Measurements from ENCODE around the gene PRR5L.
"Not testable (repeated sequence)": the region's sequence is repeated elsewhere in the genome, so short reads cannot be mapped to it uniquely, and the experiment has no call there.

Gene PRR5L

DNA sequence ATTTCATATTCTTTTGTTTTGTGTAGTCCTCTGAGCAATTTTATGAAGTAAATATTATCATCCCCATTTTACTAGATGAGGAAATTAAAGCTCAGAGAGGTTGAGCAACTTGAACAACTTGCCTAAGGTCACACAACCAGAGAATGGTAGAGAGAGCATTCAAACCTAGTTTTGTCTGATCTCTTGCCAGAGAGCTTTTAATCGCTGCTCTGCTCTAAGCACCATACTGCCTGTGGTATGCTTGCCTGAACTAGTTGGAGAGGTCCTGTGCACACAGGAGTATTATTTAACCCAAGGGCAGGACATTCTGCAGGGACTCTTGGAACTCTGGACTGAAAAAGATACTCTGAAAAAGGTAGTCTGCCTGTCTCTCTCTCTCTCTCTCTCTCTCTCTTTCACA lies 175.5 kb downstream of the PRR5L start:
- no peak for DNase-seq (ENCODE audit: extremely low spot score, insufficient read length, low read depth)
- no peak for FAIRE-seq

DNA sequence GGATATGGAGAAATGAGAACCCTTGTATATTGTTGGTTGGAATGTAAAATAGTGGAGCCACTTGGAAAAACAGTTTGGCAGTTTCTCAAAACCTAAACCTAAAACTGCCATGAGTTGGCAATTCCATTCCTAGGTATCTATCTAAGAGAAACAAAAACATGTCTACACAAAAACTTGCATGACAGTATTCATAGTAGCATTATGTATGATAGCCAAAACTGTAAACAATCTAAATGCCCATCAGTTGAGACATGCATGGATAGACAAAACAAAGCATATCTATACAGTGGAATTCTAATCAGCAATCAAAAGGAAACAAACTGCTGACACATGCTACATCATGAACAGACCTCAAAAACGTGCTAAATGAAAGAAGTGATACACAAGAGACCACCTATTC lies 179.1 kb downstream of the PRR5L start:
- no peak for DNase-seq (ENCODE audit: extremely low spot score, insufficient read length, low read depth)
- no peak for FAIRE-seq

DNA sequence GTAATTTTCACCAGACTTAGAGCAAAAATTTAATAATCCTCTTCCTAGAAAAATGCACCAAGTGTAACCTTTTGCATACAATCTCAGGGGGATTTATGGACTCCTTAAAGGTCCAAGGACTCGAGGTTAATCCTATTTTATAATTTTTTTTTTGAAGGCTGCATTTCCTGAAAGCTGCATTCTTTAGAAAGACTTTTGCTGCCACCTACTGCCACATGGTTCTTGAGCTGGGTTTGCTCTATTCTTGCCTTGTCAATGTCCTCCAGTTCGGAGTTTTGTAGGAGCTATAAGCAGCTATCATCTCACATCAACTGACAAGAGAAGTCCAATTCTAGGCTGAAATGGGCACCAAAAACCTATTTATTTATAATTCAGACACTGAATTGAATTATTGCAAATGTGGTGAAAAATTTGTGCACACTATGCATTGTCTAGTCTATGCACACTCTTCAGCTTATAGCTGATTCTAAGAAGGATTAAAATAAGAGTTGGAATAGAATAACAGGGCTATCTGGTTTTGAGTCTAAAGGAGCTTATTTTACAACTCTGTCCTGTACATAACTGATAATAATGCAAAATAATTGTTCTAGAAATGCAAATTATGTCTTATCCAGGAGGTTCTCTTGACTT lies 182.7 kb downstream of the PRR5L start:
- DNase-seq (ENCODE audit: extremely low spot score, insufficient read length, low read depth) = no peak

DNA sequence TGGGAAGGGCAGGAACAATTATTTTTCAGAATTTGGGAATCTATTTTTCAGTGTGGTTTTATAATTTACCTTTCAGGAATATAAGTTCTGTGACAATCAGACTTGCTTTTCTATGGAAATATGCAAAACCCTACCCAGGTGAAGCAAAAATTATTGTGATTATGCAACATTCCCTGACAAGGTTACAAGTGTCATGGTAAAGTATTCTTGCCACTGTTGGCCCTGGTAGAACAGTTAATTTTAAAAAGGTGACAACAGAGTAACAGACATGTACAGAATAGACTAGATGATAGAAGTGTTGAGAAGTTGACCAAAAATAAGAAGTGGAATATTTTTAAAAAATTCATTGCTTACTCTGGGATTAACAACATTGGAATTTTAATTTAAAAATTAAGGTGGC lies 184.7 kb downstream of the PRR5L start:
- DNase-seq (ENCODE audit: extremely low spot score, insufficient read length, low read depth) (no peak), FAIRE-seq (no peak)

More for the DNA sequence above, 182.7 kb downstream of the PRR5L start:
- no peak for FAIRE-seq

DNA sequence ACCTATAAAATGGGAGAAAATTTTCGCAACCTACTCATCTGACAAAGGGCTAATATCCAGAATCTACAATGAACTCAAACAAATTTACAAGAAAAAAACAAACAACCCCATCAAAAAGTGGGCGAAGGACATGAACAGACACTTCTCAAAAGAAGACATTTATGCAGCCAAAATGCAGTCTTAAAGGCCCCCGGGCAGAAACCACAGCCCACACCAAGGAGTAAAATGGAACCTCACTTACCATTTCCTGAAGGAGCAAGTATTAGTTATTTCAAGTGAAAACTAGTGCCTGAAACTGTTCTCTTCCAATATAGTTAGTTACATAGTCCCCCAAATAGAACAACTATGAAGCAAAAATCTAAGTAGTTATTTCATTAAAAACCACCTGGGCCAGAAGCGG lies 187.0 kb downstream of the PRR5L start:
- not testable (repeated sequence) for FAIRE-seq; DNase-seq (ENCODE audit: extremely low spot score, insufficient read length, low read depth)

DNA sequence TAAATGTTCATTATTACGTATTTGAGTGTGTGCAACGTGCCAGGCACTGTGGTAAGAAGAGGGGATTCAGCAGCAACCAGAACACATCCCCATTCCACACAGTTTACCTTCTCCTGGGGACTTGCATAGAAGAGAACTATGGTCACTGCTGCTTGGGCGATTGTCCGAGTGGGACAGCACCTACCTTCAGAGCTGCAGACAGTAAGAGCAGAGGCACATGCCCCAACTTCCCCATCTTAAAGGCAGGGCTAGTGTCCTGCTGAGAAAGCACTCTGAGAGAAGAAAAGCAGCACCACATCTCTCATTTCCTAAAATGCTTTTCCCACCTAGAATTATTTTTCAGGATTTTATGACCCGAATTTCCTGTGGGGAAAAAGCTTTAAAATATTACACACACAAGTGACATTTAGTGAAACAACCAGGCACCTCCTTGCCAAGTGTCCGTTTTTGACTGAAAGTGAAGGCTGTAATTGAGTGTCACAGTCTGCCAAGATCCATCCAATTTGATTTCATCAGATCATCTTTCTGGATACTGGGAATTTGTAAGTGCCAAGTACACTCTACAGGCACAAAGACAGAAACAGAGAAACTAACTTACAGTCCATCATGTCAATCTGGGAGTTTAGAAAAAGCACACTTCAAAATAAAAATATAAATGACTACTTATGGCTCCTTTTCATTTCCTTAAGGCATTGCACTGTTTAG lies 189.4 kb downstream of the PRR5L start:
- FAIRE-seq (no peak), DNase-seq (ENCODE audit: extremely low spot score, insufficient read length, low read depth) (no peak)

DNA sequence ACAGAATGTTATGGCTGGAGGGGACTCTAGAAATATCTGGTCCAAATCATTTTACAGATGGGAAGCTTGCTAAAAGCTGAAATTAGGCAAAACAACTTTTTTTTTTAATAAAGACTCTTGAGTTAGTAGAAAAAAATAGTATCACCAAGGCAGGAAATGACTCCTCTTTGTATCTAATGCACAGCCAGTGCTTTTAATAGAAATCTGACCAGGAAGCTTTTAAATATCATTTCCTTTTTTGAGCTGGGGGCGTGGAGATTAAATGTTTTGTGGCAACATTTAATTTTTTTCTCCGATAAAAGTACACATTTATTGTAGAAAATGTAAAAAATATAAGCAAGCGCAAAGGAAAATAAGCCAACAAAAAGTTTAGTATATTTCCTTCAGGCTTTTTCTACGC lies 191.5 kb downstream of the PRR5L start:
- FAIRE-seq = no peak
- DNase-seq (ENCODE audit: extremely low spot score, insufficient read length, low read depth) = no peak

DNA sequence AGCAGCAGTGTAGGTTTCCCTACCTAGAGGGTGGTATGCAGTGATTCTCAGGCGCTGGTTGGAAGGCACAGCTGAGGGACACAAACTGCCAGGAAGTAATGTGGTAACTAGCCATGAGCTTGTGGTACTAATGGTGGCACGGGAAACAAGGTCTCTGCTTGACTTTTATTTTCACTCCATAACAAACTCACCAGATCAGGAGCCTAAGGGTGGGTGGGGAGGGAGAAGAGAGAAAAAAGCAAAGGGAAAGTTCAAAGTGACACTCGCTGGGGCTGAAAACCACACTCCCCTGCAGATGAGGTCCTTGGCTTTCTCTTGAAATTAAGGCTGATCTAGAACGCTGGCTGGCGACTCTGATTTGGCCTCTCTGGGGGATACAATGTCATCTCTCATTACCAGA lies 192.0 kb downstream of the PRR5L start:
- DNase-seq (ENCODE audit: extremely low spot score, insufficient read length, low read depth) (no peak), FAIRE-seq (no peak)

DNA sequence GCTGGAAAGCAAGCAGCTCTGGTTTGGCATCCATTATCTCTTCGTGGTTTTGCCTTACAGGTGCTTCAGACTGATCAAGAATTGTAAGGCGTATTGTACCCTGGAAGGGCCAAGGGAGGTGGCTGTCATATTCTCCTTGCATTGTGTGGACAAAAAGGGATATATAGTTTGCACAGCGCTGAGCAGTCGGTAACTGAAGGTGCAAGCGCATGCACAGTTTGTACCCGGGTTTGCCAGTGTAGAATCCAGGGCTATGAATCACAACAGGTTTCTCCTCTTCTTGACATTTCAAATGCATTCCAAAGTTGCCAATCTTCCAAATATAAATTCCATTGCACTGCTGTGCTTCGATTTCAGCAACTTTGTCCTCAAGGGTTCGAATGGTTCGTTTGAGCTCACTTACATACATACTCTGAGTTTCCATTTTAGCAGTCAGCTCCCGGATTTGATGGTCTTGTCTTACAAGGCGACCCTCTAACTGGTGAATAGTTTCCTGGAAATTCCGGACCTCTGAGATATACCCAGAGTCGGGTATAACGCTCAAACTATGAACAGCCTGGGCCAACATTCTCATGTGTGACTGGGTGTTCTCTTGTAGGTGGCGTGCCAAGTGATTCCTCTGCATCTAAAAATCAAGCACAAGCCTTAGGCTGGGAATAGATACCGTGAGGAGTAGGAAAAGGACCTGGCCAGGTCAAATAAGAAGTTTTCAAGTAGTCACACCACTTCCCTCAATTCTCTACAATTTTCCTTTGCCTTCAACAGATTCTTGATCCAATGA lies 194.1 kb downstream of the PRR5L start:
- no peak for FAIRE-seq

DNA sequence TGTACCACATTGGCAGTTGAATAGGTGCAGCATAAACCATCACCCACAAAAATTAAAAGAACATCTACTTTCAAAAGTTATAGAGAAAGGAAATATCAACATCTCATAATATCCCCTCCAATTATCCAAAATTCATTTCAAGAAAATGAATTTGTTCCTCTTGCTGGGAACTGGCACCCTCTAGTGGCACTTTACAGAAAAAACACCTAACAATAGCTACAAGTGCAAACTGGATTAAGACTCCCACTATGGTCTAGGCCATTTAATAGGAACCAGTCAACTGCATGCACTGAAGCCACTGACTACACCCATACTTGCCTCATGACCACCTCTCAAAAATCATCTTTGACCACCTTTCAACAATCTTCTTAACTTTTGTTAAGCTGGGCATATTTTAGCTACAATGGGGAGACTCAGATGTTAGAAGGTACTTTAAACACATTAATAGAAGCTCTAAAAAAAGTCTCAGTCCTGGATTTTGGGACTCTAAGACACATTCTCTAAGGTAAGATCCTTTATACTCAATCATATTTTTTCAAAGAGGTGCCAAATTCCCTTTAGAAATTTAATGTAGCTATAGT lies 196.7 kb downstream of the PRR5L start:
- peak; percentile 82 for FAIRE-seq
- DNase-seq (ENCODE audit: extremely low spot score, insufficient read length, low read depth) = no peak

More for the DNA sequence above, 194.1 kb downstream of the PRR5L start:
- DNase-seq (ENCODE audit: extremely low spot score, insufficient read length, low read depth) = no peak

DNA sequence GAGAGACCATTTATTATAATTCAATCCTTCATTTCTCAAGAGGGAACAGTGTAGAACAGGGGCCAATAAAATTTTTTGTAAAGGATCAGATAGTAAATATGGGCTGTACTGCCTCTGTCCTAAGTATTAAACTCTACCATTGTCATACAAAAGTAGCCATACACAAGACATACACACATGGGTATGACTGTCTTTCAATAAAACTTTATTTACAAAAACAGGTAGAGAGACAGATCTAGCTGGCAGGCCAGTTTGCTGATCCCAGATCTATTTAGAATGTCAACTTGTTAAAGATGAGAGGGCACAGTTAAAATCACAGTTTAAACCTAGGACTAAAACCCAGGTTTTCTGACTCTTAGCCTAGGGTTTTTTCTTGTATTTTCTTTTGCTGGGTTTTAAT lies 197.2 kb downstream of the PRR5L start:
- DNase-seq (ENCODE audit: extremely low spot score, insufficient read length, low read depth) = no peak
- FAIRE-seq = no peak

DNA sequence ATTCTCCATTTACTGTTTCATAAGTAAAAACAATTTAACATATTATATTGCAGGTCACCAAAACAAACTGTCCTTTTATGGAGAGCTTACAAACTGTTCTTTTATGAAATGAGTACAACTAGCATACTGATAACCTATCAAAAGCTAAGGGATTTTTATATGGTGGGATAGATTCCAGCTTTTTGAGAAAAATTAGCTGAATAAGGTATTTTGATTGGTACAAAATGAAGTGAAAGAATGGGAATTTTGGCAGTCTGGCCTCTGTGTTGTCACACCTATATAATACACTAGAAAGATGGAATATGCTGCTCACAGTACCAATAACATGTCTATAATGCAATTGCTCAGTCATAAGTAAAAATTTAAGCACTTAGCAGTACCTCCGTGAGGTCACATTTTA lies 202.6 kb downstream of the PRR5L start:
- DNase-seq (ENCODE audit: extremely low spot score, insufficient read length, low read depth) (no peak), FAIRE-seq (no peak)

DNA sequence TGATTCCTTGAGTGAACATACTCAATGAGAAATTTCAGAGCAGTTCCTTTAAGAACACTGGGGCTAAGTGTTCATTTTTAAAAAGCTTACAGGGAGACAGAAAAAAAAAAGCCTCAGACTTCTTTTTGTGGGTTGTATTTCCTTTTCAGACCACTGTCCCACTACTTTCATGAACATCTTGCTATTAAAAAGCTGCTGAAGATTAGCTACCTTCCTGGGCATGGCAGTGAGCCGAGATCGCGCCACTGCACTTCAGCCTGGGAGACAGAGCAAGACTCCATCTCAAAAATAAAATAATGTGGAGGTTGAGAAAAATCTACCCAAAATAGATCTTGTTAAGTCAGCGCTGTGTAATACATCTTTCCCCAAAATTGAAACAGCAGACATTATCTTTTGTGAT lies 203.2 kb downstream of the PRR5L start:
- no peak for FAIRE-seq

DNA sequence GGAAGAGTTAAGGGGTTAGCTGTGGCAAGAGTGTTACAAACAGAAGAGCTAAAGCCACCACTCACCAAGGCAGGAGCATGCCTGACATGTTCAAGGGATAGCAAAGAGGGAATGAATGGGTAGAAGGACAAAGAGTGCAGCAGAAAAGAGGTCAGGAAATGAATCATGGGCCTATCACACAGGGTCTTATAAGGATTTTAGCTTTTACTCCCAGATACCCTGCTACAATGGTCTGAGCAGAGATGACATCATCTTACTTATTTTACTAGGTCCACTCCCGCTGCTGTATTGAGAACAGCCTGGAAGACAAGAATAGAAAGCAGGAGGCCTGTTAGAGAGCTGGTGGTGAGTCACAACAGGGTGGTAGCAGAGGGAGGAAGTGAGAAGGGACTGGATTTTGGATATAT lies 204.2 kb downstream of the PRR5L start:
- no peak for DNase-seq (ENCODE audit: extremely low spot score, insufficient read length, low read depth)

More for the DNA sequence above, 203.2 kb downstream of the PRR5L start:
- DNase-seq (ENCODE audit: extremely low spot score, insufficient read length, low read depth) = no peak

DNA sequence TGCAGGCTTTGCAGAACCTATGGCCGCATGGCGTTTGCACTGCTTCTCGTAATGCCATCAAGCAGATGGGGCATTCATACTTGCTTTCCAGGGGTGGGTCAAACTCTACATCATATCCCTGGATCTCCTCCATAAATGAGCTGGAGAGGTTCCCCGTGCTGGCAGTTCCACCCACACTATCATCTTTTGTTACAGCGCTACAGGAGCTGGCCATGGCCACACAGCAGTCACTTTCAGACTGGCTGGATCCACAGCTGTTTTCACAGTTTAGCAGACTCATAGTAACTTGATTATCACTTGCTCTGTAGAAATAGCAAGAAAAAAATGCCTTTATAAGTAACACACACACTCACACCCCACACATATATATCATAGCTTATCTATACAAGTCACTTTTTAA lies 205.1 kb downstream of the PRR5L start:
- no peak for FAIRE-seq
- no peak for DNase-seq (ENCODE audit: extremely low spot score, insufficient read length, low read depth)

More for the DNA sequence above, 204.2 kb downstream of the PRR5L start:
- FAIRE-seq = no peak

DNA sequence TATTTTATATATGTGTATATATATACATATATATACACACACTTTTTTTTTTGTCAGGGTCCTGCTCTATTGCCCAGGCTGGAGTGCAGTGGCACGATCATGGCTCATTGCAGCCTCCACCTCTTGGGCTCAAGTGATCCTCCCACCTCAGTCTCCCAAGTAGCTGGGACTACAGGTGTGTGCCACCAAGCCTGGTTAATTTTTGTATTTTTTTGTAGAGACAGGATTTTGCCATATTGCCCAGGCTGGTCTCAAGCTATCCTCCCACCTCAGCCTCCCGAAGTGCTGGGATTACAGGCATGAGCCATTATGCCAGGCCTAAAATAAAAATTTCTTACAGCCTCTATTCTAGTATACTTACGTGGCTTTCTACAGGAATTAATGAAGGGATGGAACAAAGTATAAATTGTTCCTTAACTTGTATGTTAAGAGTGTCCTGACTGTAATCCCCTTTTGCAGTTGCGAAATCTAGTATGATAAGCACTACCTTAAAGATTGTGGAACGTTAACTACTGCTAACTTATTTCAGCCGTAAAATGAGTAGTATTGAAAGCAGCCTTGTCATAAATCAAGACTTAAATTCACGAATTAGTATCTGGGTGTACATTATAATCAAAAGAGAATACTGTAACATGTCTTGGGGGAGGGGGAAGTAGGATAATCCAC lies 211.9 kb downstream of the PRR5L start:
- DNase-seq (ENCODE audit: extremely low spot score, insufficient read length, low read depth) (no peak), FAIRE-seq (no peak)

DNA sequence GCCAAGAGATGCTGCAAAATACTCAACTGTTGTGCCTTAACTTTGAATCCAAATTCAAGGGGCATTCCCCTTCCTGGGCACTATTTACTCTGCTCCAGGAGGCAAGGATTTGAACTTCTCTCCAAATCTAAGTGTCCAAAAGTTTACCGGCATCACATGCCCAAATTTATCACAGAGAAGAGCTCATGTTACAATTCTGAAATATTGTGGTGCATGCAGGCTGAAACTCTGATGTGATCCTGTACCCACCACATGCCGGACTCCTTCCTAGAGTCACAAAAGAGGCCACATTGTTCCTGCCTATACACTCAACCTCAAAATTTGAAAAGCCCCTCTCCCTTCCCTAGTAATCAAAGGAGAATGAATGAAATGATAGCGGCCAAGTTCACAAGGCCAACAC lies 212.7 kb downstream of the PRR5L start:
- FAIRE-seq = no peak
- no peak for DNase-seq (ENCODE audit: extremely low spot score, insufficient read length, low read depth)

DNA sequence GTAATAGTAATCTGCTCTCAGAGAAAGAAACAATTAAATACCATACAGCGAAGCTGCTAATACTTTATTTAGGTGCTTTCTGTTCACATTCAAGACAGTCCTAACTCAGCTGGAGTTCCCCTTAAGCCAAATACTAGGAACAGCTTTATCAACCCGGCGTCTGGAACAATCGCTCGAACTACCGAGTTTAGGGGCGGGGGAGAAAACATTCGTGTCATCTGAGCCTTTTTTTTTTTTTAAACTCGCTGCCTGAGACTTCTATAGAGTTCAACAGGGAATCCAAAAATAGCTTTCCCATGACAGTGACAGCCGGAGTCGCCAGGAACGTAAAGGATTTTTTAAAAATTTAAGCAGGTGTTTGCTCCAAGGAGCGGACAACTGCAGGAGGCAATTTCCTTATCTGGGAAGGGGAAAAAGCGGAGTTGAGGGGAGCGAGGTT lies 213.1 kb downstream of the PRR5L start:
- no peak for DNase-seq (ENCODE audit: extremely low spot score, insufficient read length, low read depth)
- peak; percentile 21 for FAIRE-seq

DNA sequence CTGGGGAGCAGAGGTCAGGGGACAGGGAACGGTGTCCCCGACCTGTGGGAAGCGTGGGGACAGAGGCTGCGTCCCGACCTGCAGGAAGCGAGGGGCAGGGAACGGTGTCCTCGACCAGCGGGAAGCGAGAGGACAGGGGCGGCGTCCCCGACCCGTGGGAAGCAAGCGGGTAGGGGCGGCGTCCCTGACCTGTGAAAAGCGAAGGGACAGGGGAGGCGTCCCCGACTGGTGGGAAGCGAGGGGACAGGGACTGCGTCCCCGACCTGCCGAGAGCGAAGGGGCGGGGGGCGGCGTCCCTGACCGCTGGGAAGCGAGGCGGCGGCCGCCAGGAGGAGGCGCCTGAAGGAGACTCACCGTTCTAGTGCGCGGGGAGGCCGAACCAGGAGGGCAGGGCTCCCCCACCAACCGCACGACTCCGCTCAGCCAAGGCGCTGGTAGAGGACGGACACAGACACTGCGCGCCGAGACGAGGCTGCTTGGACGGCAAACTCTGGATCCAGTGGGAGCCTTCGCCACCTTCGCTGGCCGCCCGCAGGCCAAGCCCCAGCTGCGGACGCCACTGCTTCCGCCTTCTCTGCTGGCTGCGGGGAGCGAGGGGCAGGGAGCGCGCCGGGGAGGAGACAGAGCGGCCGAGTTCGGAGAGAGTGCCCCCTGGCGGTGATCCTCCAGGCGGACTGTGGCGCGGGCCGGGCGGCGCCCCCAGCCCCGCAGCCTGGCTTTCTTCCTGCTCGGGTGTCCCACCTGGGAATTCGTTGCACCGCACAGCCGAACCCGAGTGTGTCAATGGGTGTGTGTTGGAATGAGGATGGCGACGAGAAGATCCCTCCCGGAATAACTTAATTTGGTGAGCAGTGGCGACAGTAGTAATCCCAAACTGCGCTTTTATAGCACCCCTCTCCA lies 213.9 kb downstream of the PRR5L start, which contains the start of gene TRAF6:
TSS of gene TRAF6 (minus strand) at position 579 of the 900 bp plus-strand sequence. CDS start 8,757 bp downstream, outside the sequence.
- DNase-seq (ENCODE audit: extremely low spot score, insufficient read length, low read depth) = peak; percentile 80
- peak; percentile 80 for FAIRE-seq
